Iris pigment epithelial cell (primary cell): ENCODE results near the gene GNAI1.

ENCODE experiments used
- DNase-seq: peaks from one replicate; pipeline ENCODE4 v3.0.0-alpha.2; 2011; ENCODE audit warnings: low read depth

GNAI1 gene

GRCh38 chr7:80159802-80160201 lies 25.2 kb downstream of the GNAI1 start:
- DNase-seq: no peak

- no peak for DNase-seq
Measured at GRCh38 chr7:80161466-80161865, 26.8 kb downstream of the GNAI1 start.

- no peak for DNase-seq
Measured at GRCh38 chr7:80165177-80165576, 30.5 kb downstream of the GNAI1 start.

GRCh38 chr7:80170445-80170844 lies 35.8 kb downstream of the GNAI1 start:
- DNase-seq: no peak

GRCh38 chr7:80172387-80172786 lies 37.8 kb downstream of the GNAI1 start:
- no peak for DNase-seq

- no peak for DNase-seq
Measured at GRCh38 chr7:80175744-80176143, 41.1 kb downstream of the GNAI1 start.

- no peak for DNase-seq
Measured at GRCh38 chr7:80181411-80181810, 46.8 kb downstream of the GNAI1 start.

- DNase-seq: peak; percentile 58
Measured at GRCh38 chr7:80182630-80183276, 48.1 kb downstream of the GNAI1 start.

- DNase-seq: no peak
Measured at GRCh38 chr7:80183351-80183750, 48.7 kb downstream of the GNAI1 start.

- DNase-seq: peak; percentile 25
Measured at GRCh38 chr7:80183900-80184685, 49.5 kb downstream of the GNAI1 start.

GRCh38 chr7:80184693-80185092 lies 50.1 kb downstream of the GNAI1 start:
- DNase-seq: no peak

GRCh38 chr7:80185571-80185970 lies 50.9 kb downstream of the GNAI1 start:
- no peak for DNase-seq

- no peak for DNase-seq
Measured at GRCh38 chr7:80186721-80187120, 52.1 kb downstream of the GNAI1 start.

GRCh38 chr7:80187279-80187678 lies 52.6 kb downstream of the GNAI1 start:
- DNase-seq: no peak

GRCh38 chr7:80187727-80188126 lies 53.1 kb downstream of the GNAI1 start:
- DNase-seq: no peak

- DNase-seq: no peak
Measured at GRCh38 chr7:80189638-80190037, 55.0 kb downstream of the GNAI1 start.

GRCh38 chr7:80197627-80198026 lies 63.0 kb downstream of the GNAI1 start:
- DNase-seq: no peak

GRCh38 chr7:80199051-80199450 lies 64.4 kb downstream of the GNAI1 start:
- no peak for DNase-seq

- DNase-seq: no peak
Measured at GRCh38 chr7:80204454-80204853, 69.8 kb downstream of the GNAI1 start.

GRCh38 chr7:80204919-80205318 lies 70.3 kb downstream of the GNAI1 start:
- DNase-seq: no peak

GRCh38 chr7:80206763-80207162 lies 72.1 kb downstream of the GNAI1 start:
- no peak for DNase-seq

- no peak for DNase-seq
Measured at GRCh38 chr7:80207501-80207900, 72.9 kb downstream of the GNAI1 start.

- DNase-seq: no peak
Measured at GRCh38 chr7:80208700-80209099, 74.1 kb downstream of the GNAI1 start.

GRCh38 chr7:80210400-80210799 lies 75.8 kb downstream of the GNAI1 start:
- DNase-seq: peak; percentile 28
